Astrocyte (in vitro differentiated cells and primary cell): ENCODE results near the gene PEPD. TPM values are rescaled to one million over a fixed set of nuclear protein-coding genes. Genes with fewer than 3 reads are reported as not detected.

ENCODE experiments used
- DNase-seq: peaks from one replicate; pipeline ENCODE4 v3.0.0-alpha.2; 2010; ENCODE audit warnings: low read depth
- FAIRE-seq: peaks from 2 replicates; lab custom pipeline; 2011; peaks lifted over from hg19 to GRCh38; lab: Jason Lieb, UNC
- H2AFZ ChIP-seq: 2 replicates; pipeline ENCODE4 v1.6.0; 2012; ENCODE audit warnings: low read depth, low read length, inconsistent platforms
- H3K27ac ChIP-seq: 2 replicates; pipeline ENCODE4 v1.5.1; 2011; ENCODE audit warnings: low read depth, low read length, inconsistent platforms
- H3K27me3 ChIP-seq: 2 replicates; pipeline ENCODE4 v1.6.0; 2011; ENCODE audit warnings: low read length, inconsistent platforms; ENCODE audit not compliant: insufficient read depth
- H3K36me3 ChIP-seq: 2 replicates; pipeline ENCODE4 v1.5.1; 2011; ENCODE audit warnings: low read length, inconsistent platforms; ENCODE audit not compliant: insufficient read depth
- H3K4me1 ChIP-seq: 2 replicates; pipeline ENCODE4 v1.5.1; 2011; ENCODE audit warnings: low read length, inconsistent platforms; ENCODE audit not compliant: insufficient read depth
- H3K4me2 ChIP-seq: 2 replicates; pipeline ENCODE4 v1.6.0; 2012; ENCODE audit warnings: low read length, inconsistent platforms
- H3K4me3 ChIP-seq: 2 replicates; pipeline ENCODE4 v1.5.1; 2011; ENCODE audit warnings: low read depth, mild to moderate bottlenecking, low read length, inconsistent platforms; ENCODE audit not compliant: insufficient read depth
- H3K79me2 ChIP-seq: 2 replicates; pipeline ENCODE4 v1.6.0; 2012; ENCODE audit warnings: mild to moderate bottlenecking, low read length, inconsistent platforms; ENCODE audit not compliant: insufficient read depth
- H3K9ac ChIP-seq: 2 replicates; pipeline ENCODE4 v1.6.0; 2012; ENCODE audit warnings: mild to moderate bottlenecking, low read length, inconsistent platforms
- H3K9me3 ChIP-seq: 2 replicates; pipeline ENCODE4 v1.5.1; 2012; ENCODE audit warnings: low read depth, mild to moderate bottlenecking, low read length, inconsistent platforms; ENCODE audit not compliant: insufficient read depth
- H4K20me1 ChIP-seq: 2 replicates; pipeline ENCODE4 v1.6.0; 2012; ENCODE audit warnings: low read length, inconsistent platforms; ENCODE audit not compliant: insufficient read depth
- H3K27ac Mint-ChIP-seq: one replicate; pipeline ENCODE4 v1.8.0; 2021; ENCODE audit warnings: mild to moderate bottlenecking, mixed read lengths; ENCODE audit not compliant: unreplicated experiment
- H3K27me3 Mint-ChIP-seq: one replicate; pipeline ENCODE4 v1.8.0; 2021; ENCODE audit warnings: low read depth, mixed read lengths; ENCODE audit not compliant: unreplicated experiment
- H3K36me3 Mint-ChIP-seq: one replicate; pipeline ENCODE4 v1.8.0; 2021; ENCODE audit warnings: low read depth, mixed read lengths; ENCODE audit not compliant: unreplicated experiment
- H3K4me1 Mint-ChIP-seq: one replicate; pipeline ENCODE4 v1.8.0; 2021; ENCODE audit warnings: low read depth, mixed read lengths; ENCODE audit not compliant: unreplicated experiment
- H3K4me3 Mint-ChIP-seq: one replicate; pipeline ENCODE4 v1.8.0; 2021; ENCODE audit warnings: mild to moderate bottlenecking, moderate library complexity, mixed read lengths; ENCODE audit not compliant: unreplicated experiment
- H3K9me3 Mint-ChIP-seq: one replicate; pipeline ENCODE4 v1.8.0; 2021; ENCODE audit warnings: mild to moderate bottlenecking, mixed read lengths; ENCODE audit not compliant: unreplicated experiment
- EZH2 ChIP-seq: IDR thresholded peaks from 2 replicates; pipeline ENCODE4 v1.6.1; 2012; ENCODE audit warnings: mild to moderate bottlenecking, low read length, inconsistent platforms; ENCODE audit not compliant: insufficient read depth
- total RNA-seq: library from RNA; stranded (reverse); gene quantifications from 2 replicates; pipeline ENCODE4 v1.2.1, GENCODE V29; 2021
- TF ChIP-seq, protein P1 (sequence below): IDR thresholded peaks from 2 replicates; pipeline ENCODE4 v1.5.1; 2011; ENCODE audit warnings: low read depth, mild to moderate bottlenecking, inconsistent platforms, low read length, moderate library complexity; ENCODE audit not compliant: insufficient read depth

The PEPD gene
- total RNA-seq, 1 donor from 2014 or later = 37.9 TPM

DNA sequence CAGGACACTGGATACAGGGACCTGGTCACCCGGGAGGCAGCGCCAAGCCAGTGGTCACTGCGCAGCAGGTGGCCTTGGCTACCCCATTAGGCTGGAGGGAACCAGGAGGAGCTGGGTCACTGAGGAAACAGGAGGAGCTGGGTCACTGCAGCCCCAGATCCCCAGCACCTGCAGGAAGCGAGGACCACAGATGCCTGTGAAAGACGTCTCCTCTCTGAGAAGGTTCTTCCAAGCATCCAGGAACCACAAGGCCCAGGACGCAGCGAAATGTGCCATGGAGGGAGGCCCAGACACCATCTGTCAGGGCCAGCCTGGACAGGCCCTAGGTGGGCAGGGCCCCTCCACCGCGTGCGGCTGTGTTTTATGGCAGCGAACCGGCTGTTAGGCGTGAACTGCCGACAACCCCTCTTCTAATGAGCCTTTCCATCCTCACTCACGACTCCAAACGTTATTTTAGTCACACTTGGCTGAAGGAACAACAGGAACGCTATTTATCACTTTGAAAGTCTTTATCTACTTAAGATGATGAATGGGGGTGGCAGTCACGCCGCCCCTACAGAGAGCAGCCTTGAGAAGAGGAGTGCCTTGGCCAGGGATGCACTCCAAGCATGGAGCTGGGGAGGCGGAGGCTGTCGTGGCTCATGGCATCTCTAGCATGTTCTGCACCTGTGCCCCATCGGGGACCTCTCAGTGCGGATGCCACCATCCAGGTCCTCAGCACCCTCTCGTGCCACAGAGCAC lies 94.8 kb downstream of the PEPD start:
- no peaks in the 10 kb centered on the region for H3K9me3 ChIP-seq
- H3K27me3 ChIP-seq = no peaks in the 10 kb centered on the region
- no peak overlapping the region for H3K4me2 ChIP-seq
- no peak for DNase-seq
- H3K79me2 ChIP-seq = no peaks in the 10 kb centered on the region
- H3K27ac Mint-ChIP-seq = no peak overlapping the region
- no peaks in the 10 kb centered on the region for H3K36me3 Mint-ChIP-seq
- no peak overlapping the region for H3K27ac ChIP-seq
- peaks cover 4% of the 10 kb centered on the region for H3K9me3 Mint-ChIP-seq
- H3K9ac ChIP-seq = no peak overlapping the region
- TF ChIP-seq, protein P1, sequence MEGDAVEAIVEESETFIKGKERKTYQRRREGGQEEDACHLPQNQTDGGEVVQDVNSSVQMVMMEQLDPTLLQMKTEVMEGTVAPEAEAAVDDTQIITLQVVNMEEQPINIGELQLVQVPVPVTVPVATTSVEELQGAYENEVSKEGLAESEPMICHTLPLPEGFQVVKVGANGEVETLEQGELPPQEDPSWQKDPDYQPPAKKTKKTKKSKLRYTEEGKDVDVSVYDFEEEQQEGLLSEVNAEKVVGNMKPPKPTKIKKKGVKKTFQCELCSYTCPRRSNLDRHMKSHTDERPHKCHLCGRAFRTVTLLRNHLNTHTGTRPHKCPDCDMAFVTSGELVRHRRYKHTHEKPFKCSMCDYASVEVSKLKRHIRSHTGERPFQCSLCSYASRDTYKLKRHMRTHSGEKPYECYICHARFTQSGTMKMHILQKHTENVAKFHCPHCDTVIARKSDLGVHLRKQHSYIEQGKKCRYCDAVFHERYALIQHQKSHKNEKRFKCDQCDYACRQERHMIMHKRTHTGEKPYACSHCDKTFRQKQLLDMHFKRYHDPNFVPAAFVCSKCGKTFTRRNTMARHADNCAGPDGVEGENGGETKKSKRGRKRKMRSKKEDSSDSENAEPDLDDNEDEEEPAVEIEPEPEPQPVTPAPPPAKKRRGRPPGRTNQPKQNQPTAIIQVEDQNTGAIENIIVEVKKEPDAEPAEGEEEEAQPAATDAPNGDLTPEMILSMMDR = no peak
- no peak for TF ChIP-seq EZH2
- peaks cover 11% of the 10 kb centered on the region for H4K20me1 ChIP-seq
- H2AFZ ChIP-seq = no peak overlapping the region
- FAIRE-seq = no peak
- H3K4me3 ChIP-seq = no peak overlapping the region
- H3K4me3 Mint-ChIP-seq = no peak overlapping the region
- no peaks in the 10 kb centered on the region for H3K4me1 ChIP-seq
- no peaks in the 10 kb centered on the region for H3K36me3 ChIP-seq
- H3K27me3 Mint-ChIP-seq = no peaks in the 10 kb centered on the region
- H3K4me1 Mint-ChIP-seq = no peaks in the 10 kb centered on the region

DNA sequence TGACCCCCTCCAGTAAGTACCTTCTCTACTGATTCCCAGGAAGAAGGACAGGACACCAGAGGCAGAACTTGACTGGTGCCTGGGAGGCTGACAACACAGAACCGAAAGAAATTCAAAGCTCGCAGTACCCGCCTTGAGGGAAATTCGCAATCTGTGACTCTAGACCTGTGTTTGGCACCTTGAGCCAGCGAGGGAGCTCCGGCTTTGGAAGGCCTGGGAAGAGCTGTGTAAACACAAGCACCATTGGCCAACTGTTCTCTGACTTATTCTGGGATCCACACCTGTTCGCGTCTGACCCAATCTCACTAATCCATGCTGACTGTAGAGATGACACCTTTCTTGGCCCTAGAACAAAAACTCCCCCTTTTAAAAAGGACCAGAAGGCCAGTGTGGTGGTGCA lies 97.4 kb downstream of the PEPD start:
- H3K36me3 ChIP-seq = no peaks in the 10 kb centered on the region
- H2AFZ ChIP-seq = no peak overlapping the region
- H3K4me3 Mint-ChIP-seq = no peak overlapping the region
- TF ChIP-seq, protein P1 = no peak
- no peak for TF ChIP-seq EZH2
- no peak overlapping the region for H3K27ac ChIP-seq
- H3K4me2 ChIP-seq = no peak overlapping the region
- H3K27me3 ChIP-seq = no peaks in the 10 kb centered on the region
- H3K9ac ChIP-seq = no peak overlapping the region
- no peak overlapping the region for H3K4me3 ChIP-seq
- H3K27me3 Mint-ChIP-seq = no peaks in the 10 kb centered on the region
- no peaks in the 10 kb centered on the region for H3K4me1 ChIP-seq
- DNase-seq = no peak
- peaks cover 4% of the 10 kb centered on the region for H3K9me3 Mint-ChIP-seq
- no peak overlapping the region for H3K27ac Mint-ChIP-seq
- H3K36me3 Mint-ChIP-seq = no peaks in the 10 kb centered on the region
- no peak for FAIRE-seq
- no peaks in the 10 kb centered on the region for H3K9me3 ChIP-seq
- no peaks in the 10 kb centered on the region for H3K79me2 ChIP-seq
- H4K20me1 ChIP-seq = peaks cover 11% of the 10 kb centered on the region
- no peaks in the 10 kb centered on the region for H3K4me1 Mint-ChIP-seq
